Natural killer cell (primary cell): ENCODE data around the gene PER2. TPM values are rescaled to one million over a fixed set of nuclear protein-coding genes. Genes with fewer than 3 reads are reported as not detected.
A peak's percentile ranks its signal among the peaks of the same experiment; 100 is the strongest.
"Not testable (repeated sequence)": the region's sequence is repeated elsewhere in the genome, so short reads cannot be mapped to it uniquely, and the experiment has no call there.

Experiments
- ATAC-seq, 3 donors: fragments of 150-1000 bp in 2 of 3; fragments of 200-7000 bp in 1 of 3; cut with Tn5 transposase; 1 replicate in 1 of 3; 2 replicates in 2 of 3; pipeline ENCODE4 v1.10.0; 2021; ENCODE audit warnings: mild to moderate bottlenecking in 2 of 3, moderate library complexity in 2 of 3
- DNase-seq, 2 donors: peaks; one replicate each; pipeline versions ENCODE4 v3.0.0 to v3.0.0-alpha.2; 2013 to 2021; ENCODE audit warnings: mixed read lengths in 1 of 2
- H3K27ac ChIP-seq: one replicate; pipeline ENCODE4 v1.5.1; 2013; ENCODE audit warnings: mild to moderate bottlenecking, low read length
- H3K27me3 ChIP-seq: one replicate; pipeline ENCODE4 v1.6.1; 2013; ENCODE audit warnings: low read length; ENCODE audit not compliant: control insufficient read depth, insufficient read depth
- H3K36me3 ChIP-seq: one replicate; pipeline ENCODE4 v1.6.1; 2013; ENCODE audit warnings: low read length; ENCODE audit not compliant: control insufficient read depth, insufficient read depth
- H3K4me1 ChIP-seq: one replicate; pipeline ENCODE4 v1.6.1; 2013; ENCODE audit warnings: low read length; ENCODE audit not compliant: control insufficient read depth, insufficient read depth
- H3K4me3 ChIP-seq: one replicate; pipeline ENCODE4 v1.5.1; 2013; ENCODE audit warnings: low read length
- H3K9me3 ChIP-seq: one replicate; pipeline ENCODE4 v1.6.1; 2013; ENCODE audit warnings: low read length; ENCODE audit not compliant: control insufficient read depth, insufficient read depth
- H3K27ac Mint-ChIP-seq, 2 donors: one replicate each; pipeline ENCODE4 v1.8.0; 2022; ENCODE audit warnings: mild to moderate bottlenecking in 2 of 2, mixed read lengths in 2 of 2, moderate library complexity in 1 of 2
- H3K27me3 Mint-ChIP-seq, 2 donors: one replicate each; pipeline ENCODE4 v1.8.0; 2022; ENCODE audit warnings: low read depth in 2 of 2, mixed read lengths in 2 of 2
- H3K36me3 Mint-ChIP-seq: one replicate; pipeline ENCODE4 v1.8.0; 2022; ENCODE audit warnings: mixed read lengths
- H3K4me1 Mint-ChIP-seq, 2 donors: one replicate each; pipeline ENCODE4 v1.8.0; 2022; ENCODE audit warnings: mixed read lengths in 2 of 2
- H3K4me3 Mint-ChIP-seq: one replicate; pipeline ENCODE4 v1.8.0; 2022; ENCODE audit warnings: mild to moderate bottlenecking, moderate library complexity, mixed read lengths
- H3K9me3 Mint-ChIP-seq, 2 donors: one replicate each; pipeline ENCODE4 v1.8.0; 2022; ENCODE audit warnings: mixed read lengths in 2 of 2
- CTCF ChIP-seq: fragments of 200-600 bp; IDR thresholded peaks from one replicate; pipeline ENCODE4 v1.8.0; 2022; ENCODE audit warnings: antibody characterized with exemption
- WGBS: methylation state at CpG from one replicate; pipeline ENCODE4 v1.1.7; 2013; ENCODE audit warnings: missing lambda C conversion rate; ENCODE audit not compliant: insufficient coverage; 5-methylcytosine and 5-hydroxymethylcytosine counted together
- intact Hi-C: fragments of 100-400 bp; cut with micrococcal nuclease; formaldehyde crosslinking; loops from one replicate; pipeline ENCODE4 v1.14.2; 2022
- total RNA-seq, 4 donors: library from RNA; stranded (reverse); fragments of 120-200 nt in 1 of 4; gene quantifications; one replicate each; pipeline versions ENCODE4 v1.2.3 to v1.2.4, GENCODE V29; 2013 to 2022

PER2 gene
- total RNA-seq, 3 donors from 2014 or later (not counting 1 experiment from before 2014, with no cell fraction given), result 26.3 to 32.9 (median 32.6) TPM

- Histone ChIP-seq H3K27ac (no peak overlapping the region), H3K4me1 (no peaks in the 10 kb centered on the region), H3K9me3 (no peaks in the 10 kb centered on the region), H3K27me3 (no peaks in the 10 kb centered on the region), H3K4me3 (no peak overlapping the region), H3K36me3 (peaks cover 29% of the 10 kb centered on the region)
- H3K9me3 Mint-ChIP-seq, result no peaks in the 10 kb centered on the region
- DNase-seq, result no peak
- no peak for TF ChIP-seq CTCF
- ATAC-seq, result no peak
- no peaks in the 10 kb centered on the region for H3K36me3 Mint-ChIP-seq
- H3K4me1 Mint-ChIP-seq, result peaks cover 20 to 24% of the 10 kb centered on the region in 2 donors
- 98% methylated on average over 15 of the region's 15 CpGs for WGBS
- no peak overlapping the region for H3K4me3 Mint-ChIP-seq
- H3K27me3 Mint-ChIP-seq, result no peaks in the 10 kb centered on the region
- intact Hi-C loops, result no loop called here
- no peak overlapping the region for H3K27ac Mint-ChIP-seq
Measured at GRCh38 chr2:238277695-238278094, 10.7 kb downstream of the PER2 start.

GRCh38 chr2:238274152-238274865 is 14.1 kb downstream of the PER2 start:
- Histone ChIP-seq H3K36me3 (peaks cover 47% of the 10 kb centered on the region), H3K4me1 (no peaks in the 10 kb centered on the region), H3K27ac (no peak overlapping the region), H3K4me3 (no peak overlapping the region), H3K27me3 (no peaks in the 10 kb centered on the region), H3K9me3 (no peaks in the 10 kb centered on the region)
- no peak for TF ChIP-seq CTCF
- H3K4me3 Mint-ChIP-seq, result no peak overlapping the region
- DNase-seq (no peak), ATAC-seq (no peak)
- H3K27ac Mint-ChIP-seq, result no peak overlapping the region
- 97% methylated on average over 20 of the region's 20 CpGs for WGBS
- intact Hi-C loops, result no loop called here
- peaks cover 7 to 13% of the 10 kb centered on the region in 2 donors for H3K4me1 Mint-ChIP-seq
- H3K27me3 Mint-ChIP-seq, result no peaks in the 10 kb centered on the region
- peaks cover 7% of the 10 kb centered on the region for H3K36me3 Mint-ChIP-seq
- no peaks in the 10 kb centered on the region for H3K9me3 Mint-ChIP-seq

- H3K4me1 Mint-ChIP-seq, result peaks cover 5 to 10% of the 10 kb centered on the region in 2 donors
- H3K27me3 ChIP-seq, DNase-seq, H3K4me1 ChIP-seq, ATAC-seq, H3K9me3 Mint-ChIP-seq, intact Hi-C loops, H3K4me3 ChIP-seq, H3K36me3 Mint-ChIP-seq, H3K9me3 ChIP-seq, H3K27me3 Mint-ChIP-seq, H3K27ac ChIP-seq, H3K27ac Mint-ChIP-seq, H3K4me3 Mint-ChIP-seq: not testable (repeated sequence)
- WGBS, result 99% methylated on average over 5 of the region's 10 CpGs
- peaks cover 52% of the 10 kb centered on the region for H3K36me3 ChIP-seq
Measured at GRCh38 chr2:238273433-238273832, 15.0 kb downstream of the PER2 start.

GRCh38 chr2:238272156-238272555 is 16.3 kb downstream of the PER2 start:
- H3K27me3 Mint-ChIP-seq, result no peaks in the 10 kb centered on the region
- H3K4me1 Mint-ChIP-seq, result peaks cover 0 to 5% of the 10 kb centered on the region in 2 donors
- Histone ChIP-seq H3K4me3 (no peak overlapping the region), H3K27ac (no peak overlapping the region), H3K36me3 (peaks cover 52% of the 10 kb centered on the region), H3K9me3 (no peaks in the 10 kb centered on the region), H3K27me3 (no peaks in the 10 kb centered on the region), H3K4me1 (no peaks in the 10 kb centered on the region)
- no peak overlapping the region for H3K4me3 Mint-ChIP-seq
- H3K27ac Mint-ChIP-seq, result peak overlapping the region; percentile 31 to 34
- ATAC-seq, result no peak
- intact Hi-C loops, result no loop called here
- no peak for DNase-seq
- TF ChIP-seq CTCF, result no peak
- no peaks in the 10 kb centered on the region for H3K9me3 Mint-ChIP-seq
- H3K36me3 Mint-ChIP-seq, result peaks cover 7% of the 10 kb centered on the region
- WGBS, result 97% methylated on average over 4 of the region's 4 CpGs

GRCh38 chr2:238271686-238272085 is 16.7 kb downstream of the PER2 start:
- H3K4me3 Mint-ChIP-seq, intact Hi-C loops, H3K9me3 Mint-ChIP-seq, H3K9me3 ChIP-seq, H3K4me1 Mint-ChIP-seq, H3K36me3 Mint-ChIP-seq, DNase-seq, H3K27ac ChIP-seq, H3K27me3 Mint-ChIP-seq, ATAC-seq, H3K4me1 ChIP-seq, H3K4me3 ChIP-seq, H3K27me3 ChIP-seq: not testable (repeated sequence)
- peaks cover 49% of the 10 kb centered on the region for H3K36me3 ChIP-seq
- WGBS, result 97% methylated on average over 8 of the region's 8 CpGs
- peak overlapping the region; percentile 31 to 34 for H3K27ac Mint-ChIP-seq
